Subcutaneous abdominal adipose tissue (tissue), 5 donors: Measurements from ENCODE around the gene SLC41A3.

Experiments used
- H3K27ac ChIP-seq: one replicate; pipeline ENCODE4 v1.7.0; 2013; ENCODE audit warnings: low read depth, mild to moderate bottlenecking, inconsistent platforms, low read length, moderate library complexity
- H3K27me3 ChIP-seq, 5 donors: one replicate each; pipeline ENCODE4 v1.7.0; 2013; ENCODE audit warnings: low read length in 5 of 5, inconsistent platforms in 1 of 5; ENCODE audit not compliant: control insufficient read depth in 5 of 5, insufficient read depth in 4 of 5
- H3K36me3 ChIP-seq, 5 donors: one replicate each; pipeline ENCODE4 v1.7.0; 2013; ENCODE audit warnings: low read length in 5 of 5; ENCODE audit not compliant: control insufficient read depth in 5 of 5, insufficient read depth in 5 of 5
- H3K4me1 ChIP-seq, 5 donors: one replicate each; pipeline ENCODE4 v1.7.0; 2013; ENCODE audit warnings: low read length in 5 of 5, mild to moderate bottlenecking in 3 of 5, moderate library complexity in 1 of 5; ENCODE audit not compliant: control insufficient read depth in 5 of 5, insufficient read depth in 5 of 5
- H3K4me3 ChIP-seq, 5 donors: one replicate each; pipeline ENCODE4 v1.7.0; 2013; ENCODE audit warnings: low read length in 5 of 5, low read depth in 1 of 5
- H3K9ac ChIP-seq, 5 donors: one replicate each; pipeline ENCODE4 v1.7.0; 2013; ENCODE audit warnings: low read length in 5 of 5, mild to moderate bottlenecking in 4 of 5, moderate library complexity in 3 of 5
- H3K9me3 ChIP-seq, 5 donors: one replicate each; pipeline ENCODE4 v1.7.0; 2013; ENCODE audit warnings: low read length in 5 of 5; ENCODE audit not compliant: control insufficient read depth in 5 of 5
- donor health status: healthy.
- donor health status: healthy.
- donor health status: healthy.
- donor health status: healthy.
- donor health status: healthy.

Gene SLC41A3

DNA sequence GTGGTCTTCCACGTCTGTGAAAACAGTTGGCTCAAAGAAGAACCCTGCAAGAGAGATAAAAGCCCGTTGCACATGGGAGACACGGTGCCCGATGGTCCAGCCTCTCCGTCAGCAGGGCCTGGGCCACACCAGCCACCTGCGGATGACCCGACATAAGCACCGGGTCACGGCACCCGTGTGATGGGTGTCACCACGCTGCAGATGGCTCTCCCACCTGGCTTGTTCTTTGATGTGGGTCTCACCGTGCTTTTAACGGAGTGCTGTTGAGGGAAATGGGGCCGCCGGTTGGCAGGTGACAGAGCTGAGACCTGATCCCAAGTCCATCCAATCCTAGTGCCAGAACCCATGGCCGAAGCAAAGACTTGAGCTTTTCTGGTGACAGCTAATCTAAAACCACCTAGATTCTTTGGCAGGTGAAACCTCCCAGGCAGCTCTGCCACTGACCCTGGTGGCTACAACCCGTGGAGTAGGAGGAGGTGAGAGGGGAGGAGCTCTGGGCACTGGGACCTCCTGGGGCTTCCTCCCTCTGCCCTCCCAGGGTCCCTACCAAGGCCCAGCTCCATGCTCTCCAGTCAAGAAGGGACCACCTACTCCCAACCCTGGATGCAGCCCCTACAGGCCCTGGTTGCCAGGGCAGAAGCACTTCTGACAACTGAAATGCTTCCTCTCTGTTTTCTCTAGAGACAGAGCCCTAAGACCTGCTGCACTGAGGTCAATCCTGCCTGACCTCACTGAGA, 23.4 kb upstream of the SLC41A3 start:
- no peak overlapping the region for H3K4me3 ChIP-seq
- H3K36me3 ChIP-seq, result peaks cover 0 to 72% (median 51%) of the 10 kb centered on the region in 5 donors
- peaks cover 0 to 18% (median 9%) of the 10 kb centered on the region in 5 donors for H3K4me1 ChIP-seq
- no peaks in the 10 kb centered on the region for H3K27me3 ChIP-seq
- no peaks in the 10 kb centered on the region for H3K9me3 ChIP-seq
- no peak overlapping the region for H3K9ac ChIP-seq
- H3K27ac ChIP-seq, result no peak overlapping the region

DNA sequence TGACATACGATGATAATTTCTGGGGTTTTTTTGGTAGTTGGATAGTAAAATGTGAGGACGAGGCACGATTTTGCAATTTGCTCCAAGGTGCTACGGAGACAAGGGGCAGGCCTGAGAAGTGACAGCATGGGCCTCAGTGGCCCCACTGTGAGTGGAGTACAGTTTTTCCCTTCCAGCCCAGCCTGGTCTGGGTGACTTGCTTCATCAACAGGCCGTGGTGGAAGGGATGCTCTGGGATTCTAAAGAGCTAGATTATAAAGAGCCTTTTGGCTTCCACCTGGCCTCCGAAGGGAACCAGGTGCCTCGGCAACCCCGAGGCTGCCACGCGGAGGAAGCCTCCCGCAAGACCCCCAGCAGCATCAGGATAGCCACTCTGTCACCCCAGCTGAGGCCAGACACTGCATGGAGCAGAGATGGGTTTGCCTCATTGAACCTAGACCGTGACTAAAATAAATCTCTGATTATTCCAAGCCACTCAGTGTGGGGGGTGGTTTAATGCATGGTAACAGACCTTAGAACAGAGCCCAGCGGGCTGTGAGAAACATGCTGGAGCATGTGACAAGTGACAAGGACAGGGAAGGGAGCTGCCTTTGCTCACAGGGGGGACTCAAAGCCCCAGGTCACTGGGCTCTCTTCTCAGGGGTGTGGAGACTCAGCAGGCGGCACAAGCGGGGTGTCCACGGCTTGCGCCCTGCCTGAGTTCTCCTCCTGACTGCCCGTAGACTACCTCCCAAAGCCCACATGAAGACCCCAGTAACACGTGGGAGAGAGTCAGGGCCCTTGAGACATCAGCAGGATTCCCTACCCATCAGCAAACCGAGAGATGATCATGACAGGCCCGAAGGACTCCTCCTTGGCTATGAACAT, 22.6 kb upstream of the SLC41A3 start:
- H3K9ac ChIP-seq, result no peak overlapping the region
- peaks cover 0 to 64% (median 45%) of the 10 kb centered on the region in 5 donors for H3K36me3 ChIP-seq
- no peaks in the 10 kb centered on the region for H3K27me3 ChIP-seq
- H3K27ac ChIP-seq, result no peak overlapping the region
- H3K4me1 ChIP-seq, result peaks cover 0 to 26% (median 17%) of the 10 kb centered on the region in 5 donors
- H3K9me3 ChIP-seq, result no peaks in the 10 kb centered on the region
- H3K4me3 ChIP-seq, result no peak overlapping the region

DNA sequence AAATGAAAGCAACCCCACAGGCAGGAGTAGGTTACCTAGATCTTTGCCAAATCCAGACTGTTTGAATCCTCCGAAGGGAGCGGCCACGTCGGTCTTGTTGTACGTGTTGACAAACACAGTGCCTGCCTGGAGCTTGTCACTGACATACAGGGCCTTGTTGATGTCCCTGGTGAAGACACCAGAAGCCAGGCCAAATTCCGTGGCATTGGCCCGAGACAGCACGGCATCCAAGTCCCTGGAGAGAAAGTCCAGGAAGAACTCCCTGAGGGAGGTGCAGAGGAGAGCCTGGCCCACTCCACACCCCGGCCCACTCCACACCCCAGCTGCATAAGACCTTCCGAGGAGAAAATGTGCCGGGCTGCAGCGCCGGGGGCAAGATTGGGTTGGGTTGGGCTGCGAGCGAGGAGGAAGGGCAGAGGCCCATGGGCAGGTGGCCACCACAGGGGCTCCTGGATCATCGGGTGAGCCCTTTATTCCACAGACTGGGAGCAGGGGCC, 21.8 kb upstream of the SLC41A3 start:
- H3K4me3 ChIP-seq, result no peak overlapping the region
- H3K36me3 ChIP-seq, result peaks cover 0 to 58% (median 45%) of the 10 kb centered on the region in 5 donors
- H3K4me1 ChIP-seq, result peaks cover 0 to 32% (median 25%) of the 10 kb centered on the region in 5 donors
- H3K9ac ChIP-seq, result no peak overlapping the region
- H3K27ac ChIP-seq, result no peak overlapping the region
- H3K27me3 ChIP-seq, result no peaks in the 10 kb centered on the region
- no peaks in the 10 kb centered on the region for H3K9me3 ChIP-seq

- Histone ChIP-seq H3K36me3 (peaks cover 0 to 56% (median 39%) of the 10 kb centered on the region in 5 donors), H3K4me3 (no peak overlapping the region), H3K9me3 (no peaks in the 10 kb centered on the region), H3K9ac (no peak overlapping the region), H3K4me1 (peaks cover 0 to 34% (median 27%) of the 10 kb centered on the region in 5 donors), H3K27me3 (no peaks in the 10 kb centered on the region), H3K27ac (no peak overlapping the region)
These were observed 21.1 kb upstream of the SLC41A3 start for GRCh38 chr3:126104742-126105605.

GRCh38 chr3:126104028-126104635, 20.2 kb upstream of the SLC41A3 start:
- Histone ChIP-seq H3K27ac (no peak overlapping the region), H3K9me3 (no peaks in the 10 kb centered on the region), H3K27me3 (no peaks in the 10 kb centered on the region), H3K9ac (peak overlapping the region in 1 of 5 donors; percentile 23), H3K4me3 (no peak overlapping the region), H3K4me1 (peaks cover 0 to 34% (median 27%) of the 10 kb centered on the region in 5 donors), H3K36me3 (peaks cover 0 to 48% (median 31%) of the 10 kb centered on the region in 5 donors)

DNA sequence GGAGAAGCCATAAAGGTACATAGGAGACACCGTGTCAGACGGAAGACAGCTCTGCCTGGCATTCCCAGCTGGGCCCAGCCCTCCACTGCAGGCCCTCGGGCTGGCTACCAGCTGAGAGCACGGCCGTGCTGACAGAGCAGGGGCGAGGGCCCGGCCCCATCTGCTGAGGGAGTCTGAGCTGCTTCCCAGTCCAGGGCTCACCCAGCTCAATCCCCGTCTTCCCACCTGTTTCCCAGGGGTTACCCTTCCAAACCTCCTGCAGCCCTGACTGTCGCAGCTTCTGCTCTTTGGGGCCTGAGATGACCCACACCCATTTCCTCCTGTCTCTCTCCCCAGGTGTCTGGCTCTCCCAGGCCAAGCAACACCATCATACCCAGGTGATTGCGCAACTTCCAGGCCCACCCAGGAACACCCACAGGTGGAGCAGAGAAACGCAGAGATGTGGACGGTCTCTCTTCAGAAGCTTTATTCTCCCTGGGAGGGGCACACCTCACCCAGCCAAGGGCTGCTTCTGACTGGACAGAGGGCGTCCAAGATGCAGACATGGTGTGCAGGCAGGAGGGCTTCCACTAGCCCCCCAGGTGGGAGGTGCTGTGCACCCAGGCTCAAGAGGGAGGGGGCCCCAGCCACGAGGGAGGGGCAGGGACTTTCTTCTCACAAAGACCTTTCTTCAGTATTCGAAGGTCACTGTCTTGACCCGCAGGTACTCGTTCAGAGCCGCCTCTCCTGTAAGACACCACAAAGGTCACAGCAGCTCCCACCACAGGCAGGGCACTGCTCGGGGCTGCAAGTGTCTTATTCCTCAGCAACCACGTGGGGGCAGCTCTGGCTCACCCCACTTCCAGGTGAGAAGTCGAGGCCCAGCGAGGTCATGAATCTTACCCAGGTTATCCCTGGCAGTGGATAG, 19.4 kb upstream of the SLC41A3 start:
- H3K36me3 ChIP-seq, result peaks cover 0 to 40% (median 23%) of the 10 kb centered on the region in 5 donors
- H3K27me3 ChIP-seq, result no peaks in the 10 kb centered on the region
- H3K27ac ChIP-seq, result peak overlapping the region; percentile 65
- no peak overlapping the region for H3K4me3 ChIP-seq
- peak overlapping the region in 2 of 5 donors; percentile 11 to 53 for H3K9ac ChIP-seq
- peaks cover 0 to 34% (median 27%) of the 10 kb centered on the region in 5 donors for H3K4me1 ChIP-seq
- H3K9me3 ChIP-seq, result no peaks in the 10 kb centered on the region

DNA sequence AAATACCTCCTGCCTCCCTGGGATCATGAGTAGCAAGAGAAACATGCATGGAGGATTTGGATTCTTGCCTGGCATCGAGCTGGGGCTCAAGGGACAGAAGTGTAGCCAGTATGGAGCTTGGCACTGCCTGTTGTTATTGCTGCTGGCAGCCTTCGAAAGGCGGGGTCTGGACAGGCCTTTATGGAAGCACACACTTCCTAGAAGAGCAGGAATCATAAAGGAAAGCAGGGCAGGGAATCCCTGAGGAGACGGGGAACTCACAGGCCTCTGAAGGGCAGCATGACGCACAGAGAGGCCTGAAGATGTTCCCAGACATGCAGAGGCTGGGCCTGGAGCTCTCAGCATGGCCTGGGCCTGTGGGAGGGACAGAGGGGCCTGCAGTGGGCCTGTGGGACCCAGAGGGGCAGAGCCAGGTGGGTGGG, 18.6 kb upstream of the SLC41A3 start:
- Histone ChIP-seq H3K27ac (peak overlapping the region; percentile 68), H3K4me3 (no peak overlapping the region), H3K9ac (peak overlapping the region in 1 of 5 donors; percentile 53), H3K36me3 (peaks cover 0 to 35% (median 19%) of the 10 kb centered on the region in 5 donors), H3K9me3 (no peaks in the 10 kb centered on the region), H3K4me1 (peaks cover 0 to 34% (median 27%) of the 10 kb centered on the region in 5 donors), H3K27me3 (no peaks in the 10 kb centered on the region)

GRCh38 chr3:126102011-126102410, 18.1 kb upstream of the SLC41A3 start:
- no peaks in the 10 kb centered on the region for H3K27me3 ChIP-seq
- H3K4me1 ChIP-seq, result peaks cover 0 to 34% (median 27%) of the 10 kb centered on the region in 5 donors
- peaks cover 0 to 29% (median 14%) of the 10 kb centered on the region in 5 donors for H3K36me3 ChIP-seq
- no peak overlapping the region for H3K4me3 ChIP-seq
- H3K9ac ChIP-seq, result peak overlapping the region in 1 of 5 donors; percentile 7
- peaks cover 0 to under 1% (median 0%) of the 10 kb centered on the region in 5 donors for H3K9me3 ChIP-seq
- peak overlapping the region; percentile 68 for H3K27ac ChIP-seq
